GM19193 (cell line): Measurements from ENCODE around the gene NDUFA13.

Experiments
- POLR2A ChIP-seq: IDR thresholded peaks from 4 replicates; pipeline ENCODE4 v1.6.1; 2011; ENCODE audit not compliant: insufficient read depth, insufficient read length; ENCODE audit errors: extremely low read depth

The NDUFA13 gene

DNA sequence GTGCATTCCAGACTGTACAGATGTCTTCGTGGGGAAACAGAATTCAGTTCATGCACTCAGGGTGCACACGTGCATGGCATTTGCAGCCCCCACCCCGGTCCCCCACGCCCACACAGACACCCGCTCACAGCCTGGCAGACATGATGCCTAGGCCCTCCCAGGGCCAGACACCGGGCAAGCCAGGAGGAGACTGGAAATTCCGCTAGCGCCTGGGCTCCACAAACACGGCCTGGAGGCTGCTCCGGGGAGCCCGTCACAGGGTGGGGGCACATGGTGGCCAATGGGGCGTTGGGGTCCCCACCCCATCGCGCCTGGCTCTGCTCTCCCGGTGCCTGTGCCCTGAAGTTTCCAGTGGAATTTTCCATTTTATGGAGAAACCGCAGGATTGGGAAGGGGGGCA is 25.6 kb downstream of the NDUFA13 start:
- TF ChIP-seq POLR2A: no peak

DNA sequence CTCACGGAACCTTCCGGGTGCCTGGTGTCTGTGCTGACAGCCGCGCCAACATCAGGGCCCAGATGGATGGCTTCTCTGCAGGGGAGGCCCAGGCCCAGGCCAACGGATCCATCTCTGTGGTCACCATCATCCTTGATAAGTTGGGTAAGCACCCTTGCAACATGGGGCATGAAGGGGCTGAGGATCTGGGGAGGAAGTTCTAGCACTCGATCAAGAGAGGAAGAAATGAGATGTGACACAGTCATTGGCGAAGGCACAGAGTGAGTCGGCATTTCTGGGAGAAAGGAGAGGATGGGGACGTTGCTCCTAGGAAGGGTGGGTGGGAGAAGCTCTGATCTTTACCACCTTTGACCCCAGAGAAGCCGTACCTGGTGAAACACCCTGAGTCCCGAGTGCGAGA is 26.5 kb downstream of the NDUFA13 start:
- TF ChIP-seq POLR2A: no peak

DNA sequence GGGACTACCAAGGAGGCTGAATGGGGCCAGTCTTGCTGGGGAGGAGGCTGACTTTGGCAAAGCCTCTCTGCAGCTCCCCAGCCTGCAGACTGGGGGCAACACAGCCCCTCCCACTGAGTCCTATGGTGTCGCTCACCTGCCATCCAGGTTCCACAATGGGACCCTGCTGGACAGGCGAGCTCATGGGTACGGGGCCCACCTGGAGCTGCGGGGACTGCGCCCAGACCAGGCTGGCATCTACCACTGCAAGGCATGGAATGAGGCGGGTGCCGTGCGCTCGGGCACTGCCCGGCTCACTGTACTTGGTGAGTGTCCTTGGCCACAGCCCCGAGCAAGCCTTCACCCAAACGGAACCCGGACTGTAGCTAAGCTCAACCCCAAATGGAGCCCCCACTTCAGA is 27.1 kb downstream of the NDUFA13 start:
- TF ChIP-seq POLR2A: no peak

DNA sequence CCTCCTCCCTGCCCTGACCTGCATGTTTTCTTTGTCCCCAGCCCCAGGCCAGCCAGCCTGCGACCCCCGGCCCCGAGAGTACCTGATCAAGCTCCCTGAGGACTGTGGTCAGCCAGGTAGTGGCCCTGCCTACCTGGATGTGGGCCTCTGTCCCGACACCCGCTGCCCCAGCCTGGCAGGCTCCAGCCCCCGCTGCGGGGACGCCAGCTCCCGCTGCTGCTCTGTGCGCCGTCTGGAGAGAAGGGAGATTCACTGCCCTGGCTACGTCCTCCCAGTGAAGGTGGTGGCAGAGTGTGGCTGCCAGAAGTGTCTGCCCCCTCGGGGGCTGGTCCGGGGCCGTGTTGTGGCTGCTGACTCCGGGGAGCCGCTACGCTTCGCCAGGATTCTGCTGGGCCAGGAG is 27.6 kb downstream of the NDUFA13 start:
- no peak for TF ChIP-seq POLR2A

DNA sequence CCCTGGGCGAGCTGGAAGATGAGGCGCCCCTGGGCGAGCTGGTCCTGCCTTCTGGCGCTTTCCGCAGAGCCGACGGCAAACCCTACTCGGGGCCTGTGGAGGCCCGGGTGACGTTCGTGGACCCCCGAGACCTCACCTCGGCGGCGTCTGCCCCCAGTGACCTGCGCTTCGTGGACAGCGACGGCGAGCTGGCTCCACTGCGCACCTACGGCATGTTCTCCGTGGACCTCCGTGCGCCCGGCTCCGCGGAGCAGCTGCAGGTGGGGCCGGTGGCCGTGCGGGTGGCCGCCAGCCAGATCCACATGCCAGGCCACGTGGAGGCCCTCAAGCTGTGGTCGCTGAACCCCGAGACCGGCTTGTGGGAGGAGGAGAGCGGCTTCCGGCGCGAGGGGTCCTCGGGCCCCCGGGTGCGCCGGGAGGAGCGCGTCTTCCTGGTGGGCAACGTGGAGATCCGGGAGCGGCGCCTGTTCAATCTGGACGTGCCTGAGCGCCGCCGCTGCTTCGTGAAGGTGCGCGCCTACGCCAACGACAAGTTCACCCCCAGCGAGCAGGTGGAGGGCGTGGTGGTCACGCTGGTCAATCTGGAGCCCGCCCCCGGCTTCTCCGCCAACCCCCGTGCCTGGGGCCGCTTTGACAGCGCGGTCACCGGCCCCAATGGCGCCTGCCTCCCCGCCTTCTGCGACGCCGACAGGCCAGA is 28.4 kb downstream of the NDUFA13 start:
- TF ChIP-seq POLR2A: no peak

DNA sequence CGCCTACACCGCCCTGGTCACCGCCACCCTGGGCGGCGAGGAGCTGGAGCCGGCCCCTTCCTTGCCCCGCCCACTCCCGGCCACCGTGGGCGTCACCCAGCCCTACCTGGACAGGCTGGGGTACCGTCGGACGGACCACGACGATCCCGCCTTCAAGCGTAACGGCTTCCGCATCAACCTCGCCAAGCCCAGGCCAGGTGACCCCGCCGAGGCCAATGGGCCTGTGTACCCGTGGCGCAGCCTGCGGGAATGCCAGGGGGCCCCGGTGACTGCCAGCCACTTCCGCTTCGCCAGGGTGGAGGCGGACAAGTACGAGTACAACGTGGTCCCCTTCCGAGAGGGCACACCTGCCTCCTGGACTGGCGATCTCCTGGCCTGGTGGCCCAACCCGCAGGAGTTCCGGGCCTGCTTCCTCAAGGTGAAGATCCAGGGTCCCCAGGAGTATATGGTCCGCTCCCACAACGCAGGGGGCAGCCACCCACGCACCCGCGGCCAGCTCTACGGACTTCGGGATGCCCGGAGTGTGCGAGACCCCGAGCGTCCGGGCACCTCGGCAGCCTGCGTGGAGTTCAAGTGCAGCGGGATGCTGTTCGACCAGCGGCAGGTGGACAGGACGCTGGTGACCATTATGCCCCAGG is 29.0 kb downstream of the NDUFA13 start:
- TF ChIP-seq POLR2A: no peak

DNA sequence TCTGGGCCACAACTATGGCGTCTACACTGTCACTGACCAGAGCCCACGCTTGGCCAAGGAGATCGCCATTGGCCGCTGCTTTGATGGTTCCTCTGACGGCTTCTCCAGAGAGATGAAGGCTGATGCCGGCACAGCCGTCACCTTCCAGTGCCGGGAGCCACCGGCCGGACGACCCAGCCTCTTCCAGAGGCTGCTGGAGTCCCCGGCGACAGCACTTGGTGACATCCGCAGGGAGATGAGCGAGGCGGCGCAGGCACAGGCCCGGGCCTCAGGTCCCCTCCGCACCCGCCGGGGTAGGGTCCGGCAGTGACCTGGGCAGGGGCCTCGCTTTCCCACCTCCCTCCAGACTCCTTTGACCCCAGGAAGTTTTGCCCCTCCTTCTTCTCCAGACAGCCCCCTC is 29.7 kb downstream of the NDUFA13 start:
- no peak for TF ChIP-seq POLR2A

DNA sequence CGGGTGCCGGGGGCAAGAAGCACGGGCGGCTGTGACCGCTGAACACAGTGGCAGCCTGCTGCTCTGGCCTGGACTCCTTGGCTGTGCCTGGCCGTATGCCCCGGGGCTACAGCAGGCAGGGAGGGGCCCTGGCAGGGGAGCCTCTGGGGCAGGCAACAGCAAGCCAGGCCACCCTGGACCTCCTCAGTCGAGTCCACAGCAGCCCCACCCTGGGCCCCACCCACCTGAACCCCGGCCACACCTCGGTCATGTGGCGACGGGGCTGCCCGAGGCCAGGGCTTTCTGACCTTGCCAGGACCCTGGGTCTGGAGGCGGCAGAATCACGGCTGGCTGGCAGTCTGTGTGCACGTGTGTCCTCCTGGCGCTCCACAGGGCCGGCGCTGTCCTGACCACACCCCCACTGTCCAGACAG is 30.7 kb downstream of the NDUFA13 start:
- TF ChIP-seq POLR2A: no peak

DNA sequence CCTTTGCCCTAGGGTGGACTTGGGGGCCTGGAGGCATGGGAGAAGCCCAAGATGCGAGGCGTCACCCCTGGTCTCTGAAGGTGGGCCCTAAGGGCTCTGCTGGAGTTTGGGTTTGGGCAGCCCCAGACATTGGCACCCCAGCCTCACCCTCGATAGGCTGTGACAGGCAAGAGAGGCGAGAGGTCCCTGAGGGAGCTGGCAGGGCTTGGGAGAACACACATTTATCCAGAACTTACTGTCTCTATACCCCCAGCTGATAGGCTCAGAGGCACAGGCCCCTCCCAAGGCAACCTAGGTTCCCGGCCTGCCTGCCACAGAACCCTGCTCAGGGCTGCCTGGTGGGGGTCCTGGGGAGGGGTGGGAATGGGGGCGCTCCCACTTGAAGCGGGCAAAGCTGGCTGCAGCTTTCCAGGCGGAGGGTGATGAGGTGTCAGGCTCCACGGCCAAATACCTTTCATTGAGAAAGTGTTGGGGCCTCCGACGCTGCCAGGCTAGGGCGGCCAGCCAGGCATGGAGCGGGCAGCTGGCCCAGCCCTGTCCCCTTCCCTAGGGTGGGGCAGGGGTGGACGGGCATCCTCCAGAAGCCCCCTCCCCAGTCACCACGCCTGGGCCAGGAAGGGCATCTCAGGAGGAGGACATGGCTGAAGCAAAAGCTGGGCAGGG is 31.8 kb downstream of the NDUFA13 start:
- no peak for TF ChIP-seq POLR2A

DNA sequence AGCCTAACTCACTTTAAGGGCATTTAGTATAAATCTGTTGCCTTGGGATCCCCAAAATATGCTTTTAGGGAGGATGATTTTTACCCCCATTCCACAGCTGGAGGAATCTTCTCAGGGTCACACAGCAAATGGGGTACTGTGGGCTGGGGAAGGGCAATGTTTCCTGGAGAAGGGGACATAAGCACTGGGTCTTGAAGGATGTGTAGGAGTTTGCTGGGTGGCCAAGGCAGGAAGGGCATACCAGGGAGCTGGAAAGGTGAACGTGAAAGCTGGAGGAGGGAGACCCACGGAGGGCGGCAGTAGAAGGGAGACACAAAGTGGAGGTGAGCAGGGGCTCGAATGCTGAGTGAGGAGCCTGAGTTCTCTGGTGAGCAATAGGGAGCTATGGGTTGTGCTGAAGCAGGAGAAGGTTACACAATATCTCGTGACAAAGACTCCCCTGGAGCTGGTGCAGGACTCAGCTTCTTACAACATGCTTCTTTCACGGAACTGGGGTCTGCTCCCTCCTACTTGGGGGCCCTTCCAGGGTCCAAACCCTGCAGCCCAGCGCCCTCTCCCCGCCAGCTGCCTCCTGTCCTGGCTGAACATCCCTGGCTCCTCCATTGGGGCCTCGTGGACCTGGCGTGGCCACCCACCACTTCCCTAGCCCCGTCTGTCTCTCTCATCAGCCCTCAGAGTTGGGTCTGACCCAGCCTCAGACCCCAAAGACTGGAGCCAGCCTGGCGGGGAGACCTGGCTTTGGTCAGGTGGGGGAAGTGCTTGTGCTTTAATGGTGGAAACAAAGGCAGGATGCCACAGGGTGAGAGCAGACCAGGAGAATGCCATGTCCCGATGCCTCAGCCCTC is 33.1 kb downstream of the NDUFA13 start:
- no peak for TF ChIP-seq POLR2A

DNA sequence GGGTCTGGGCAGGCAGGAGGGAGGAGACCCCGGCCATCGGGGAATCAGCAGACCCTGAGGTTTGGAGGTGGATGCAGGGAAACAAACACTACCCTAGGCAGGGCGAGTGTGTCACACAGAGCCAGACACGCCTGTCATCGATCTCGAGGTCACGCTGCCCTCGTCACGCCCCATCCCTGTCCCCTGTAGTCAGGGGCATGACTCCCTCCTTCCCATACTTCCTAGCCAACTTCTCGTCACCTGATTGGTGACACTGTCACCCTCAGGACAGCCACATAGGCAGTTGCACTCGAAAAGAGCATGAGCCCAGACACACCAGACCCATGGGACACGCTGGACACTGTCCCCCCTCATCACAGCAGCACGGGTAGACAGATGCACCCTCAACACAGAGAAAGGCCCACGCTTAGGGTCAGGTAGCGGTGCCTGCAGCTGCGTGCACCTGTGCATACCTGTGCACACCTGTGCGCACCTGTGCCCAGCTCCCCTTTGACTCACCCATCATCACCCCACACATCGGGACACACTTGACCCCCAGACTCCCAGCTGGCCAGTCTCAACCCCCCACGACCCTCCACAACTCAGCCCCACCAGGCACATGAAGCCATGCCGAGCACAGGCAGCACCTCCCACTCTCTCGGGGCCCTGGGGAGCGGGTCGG is 33.9 kb downstream of the NDUFA13 start:
- TF ChIP-seq POLR2A: no peak

DNA sequence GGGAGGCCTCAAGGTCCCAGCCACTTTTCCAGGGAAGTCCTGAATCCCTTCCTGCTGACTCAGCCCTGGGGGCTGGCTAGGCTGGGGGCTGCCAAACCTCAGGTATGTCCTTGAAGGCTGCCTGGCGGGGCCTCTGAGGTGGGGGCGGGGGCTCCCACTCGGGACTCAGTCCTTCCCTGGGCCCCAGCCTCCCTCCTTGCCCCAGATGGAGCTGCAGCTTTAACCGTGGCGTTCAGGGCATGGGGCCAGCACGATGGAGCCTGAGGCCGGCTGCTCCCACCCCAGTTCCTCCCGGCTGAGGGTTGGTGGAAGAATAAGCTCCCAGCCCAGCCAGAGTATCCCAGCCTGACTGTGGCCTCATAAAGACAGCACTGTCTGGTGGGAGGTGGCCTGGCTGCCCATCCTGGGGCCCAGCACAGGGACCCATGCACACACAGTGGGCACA is 34.5 kb downstream of the NDUFA13 start:
- no peak for TF ChIP-seq POLR2A

DNA sequence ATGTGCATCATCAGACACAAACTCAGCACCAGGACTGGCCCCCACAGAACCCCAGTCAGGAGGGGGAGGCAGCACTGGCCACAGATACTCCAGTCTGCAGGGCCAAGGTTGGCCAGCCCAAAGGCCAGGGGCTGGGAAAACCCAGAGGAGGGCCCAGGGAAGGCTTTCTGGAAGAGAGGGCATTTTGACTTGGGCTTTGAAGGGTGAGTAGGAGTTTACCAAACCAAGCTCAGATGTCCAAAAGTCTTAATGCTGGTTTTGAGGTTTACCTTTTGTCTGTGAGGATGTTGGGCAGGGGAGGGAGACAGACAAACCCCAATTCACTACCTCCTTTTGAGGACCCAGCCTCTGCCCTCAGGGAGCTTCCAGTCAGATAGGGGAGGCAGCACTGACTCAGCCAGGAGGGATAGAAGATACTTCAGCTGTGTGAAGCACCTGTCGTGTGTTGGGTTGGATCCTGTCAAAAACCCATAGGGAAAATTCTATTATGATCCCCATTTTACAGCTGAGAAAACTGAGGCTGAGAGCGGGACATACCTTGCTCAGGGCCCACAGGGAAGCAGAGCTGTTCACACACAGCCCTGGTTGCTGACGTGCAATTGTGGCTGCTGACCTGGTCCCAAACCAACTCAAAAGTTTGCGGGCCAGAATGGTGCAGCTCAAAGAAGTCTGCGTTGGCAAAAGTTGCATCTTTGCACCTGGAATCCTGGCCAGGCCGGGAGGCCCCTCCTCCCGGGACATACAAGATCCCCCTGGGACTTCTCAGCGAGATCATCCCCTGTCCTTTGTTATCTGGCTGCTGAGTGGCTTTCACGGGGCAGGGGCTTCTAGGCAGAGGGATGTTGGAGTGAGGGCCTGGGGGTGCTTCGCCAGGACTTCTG is 35.2 kb downstream of the NDUFA13 start:
- no peak for TF ChIP-seq POLR2A

DNA sequence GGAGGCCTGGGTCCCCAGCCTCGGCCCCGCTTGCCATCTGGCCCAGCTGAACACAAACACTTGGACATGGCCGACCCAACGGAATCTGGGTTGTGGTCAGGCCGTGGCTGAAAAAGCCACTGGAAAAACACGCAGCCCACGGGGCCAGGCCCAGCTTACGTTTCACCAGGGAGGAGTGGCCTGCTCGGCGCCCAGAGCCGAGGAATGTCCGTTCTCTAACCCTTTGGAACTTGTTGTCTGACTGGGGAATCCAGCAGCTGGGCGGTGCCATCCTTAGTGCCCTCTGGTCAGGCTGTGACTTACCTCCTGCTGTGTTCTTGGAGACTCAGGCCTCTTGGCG is 35.8 kb downstream of the NDUFA13 start:
- no peak for TF ChIP-seq POLR2A
